ENCODE data around the gene LRG1. TPM values are rescaled to one million over a fixed set of nuclear protein-coding genes. Genes with fewer than 3 reads are reported as not detected.

Gene LRG1
- total and polyA plus RNA-seq, 9 of the 15 experiments (the other 6 are each of a cell fraction or from before 2014, with no cell fraction given): 1.5 to 11.9 (median 8.7) TPM

GRCh38 chr19:4557971-4558941 lies 18.4 kb upstream of the LRG1 start (continued):
- TF ChIP-seq BRD9 (IDR thresholded peaks at IDR 0.05; ENCODE audit: low read depth, partially characterized antibody): peak; percentile 32
- TF ChIP-seq RB1 (IDR thresholded peaks at IDR 0.05; ENCODE audit: low read depth): peak; percentile 65; the same call in 1 of the 2 replicates
- TF ChIP-seq KLF16 (IDR thresholded peaks at IDR 0.05): peak; percentile 65
- 0 out of 4 replicates have a peak, but pooled peaks of 1 of the 2 experiments have one; percentile 6 for TF ChIP-seq ZNF318 (IDR thresholded peaks at IDR 0.05; ENCODE audit: borderline replicate concordance in 1 of 2, low read depth in 1 of 2)
- TF ChIP-seq USF1 (CRISPR knock-in tag; IDR thresholded peaks at IDR 0.05): no peak
- no peak for TF ChIP-seq ZBTB9 (CRISPR knock-in tag; IDR thresholded peaks at IDR 0.05)
- no peak for TF ChIP-seq ZNF77 (CRISPR knock-in tag; IDR thresholded peaks at IDR 0.05)
- TF ChIP-seq CBX3 (IDR thresholded peaks at IDR 0.05; ENCODE audit: borderline replicate concordance in 1 of 2, low read length in 2 of 2): 0 out of 3 replicates have a peak, but pooled peaks of 1 of the 2 experiments have one; percentile 37
- no peak for TF ChIP-seq PHF20 (IDR thresholded peaks at IDR 0.05; ENCODE audit: partially characterized antibody)
- TF ChIP-seq DACH1 (IDR thresholded peaks at IDR 0.05; ENCODE audit: partially characterized antibody): peak; percentile 87
- no peak for TF ChIP-seq NCOA1 (IDR thresholded peaks at IDR 0.05; ENCODE audit: low read depth)
- no peak for TF ChIP-seq SFPQ (IDR thresholded peaks at IDR 0.05; ENCODE audit: low read depth, low read length)
